DOHH2 (cell line): ENCODE data around the gene CHST13.

Experiments
- CTCF ChIP-seq: fragments of 200-600 bp; sonication (generic); IDR thresholded peaks from one replicate; pipeline ENCODE4 v1.5.1; 2014; ENCODE audit warnings: antibody characterized with exemption, mild to moderate bottlenecking, low read depth, low read length; ENCODE audit not compliant: poor library complexity, severe bottlenecking
- EZH2phosphoT487 ChIP-seq: fragments of 200-600 bp; sonication (generic); IDR thresholded peaks from 2 replicates; pipeline ENCODE4 v1.6.1; 2017; ENCODE audit warnings: borderline replicate concordance, mild to moderate bottlenecking, antibody characterized with exemption, low read length, moderate library complexity, mixed read lengths

GRCh38 chr3:126577261-126577660, 53.3 kb downstream of the CHST13 start:
- TF ChIP-seq CTCF (no peak), EZH2phosphoT487 (no peak)
